HT-29 (cell line): ENCODE results near the gene NPM1. TPM values are rescaled to one million over a fixed set of nuclear protein-coding genes. Genes with fewer than 3 reads are reported as not detected.
"Not testable (repeated sequence)": the region's sequence is repeated elsewhere in the genome, so short reads cannot be mapped to it uniquely, and the experiment has no call there.

ENCODE experiments used
- DNase-seq: peaks from one replicate; pipeline ENCODE4 v3.0.0-alpha.2; 2015; ENCODE audit warnings: low spot score
- total RNA-seq: library from RNA; depleted of rRNA; stranded (reverse); fragments of >200 nt; shearing (Covaris generic); gene quantifications from 2 replicates; pipeline ENCODE4 v1.2.3, GENCODE V29; 2014; rRNA removed

NPM1 gene
- total RNA-seq: 896 and 936 TPM in 2 replicates

GRCh38 chr5:171387345-171387969 is at the start of gene NPM1:
NPM1 (plus strand) TSS chr5:171387849; CDS start chr5:171387949, 100 bp downstream.
- DNase-seq: peak; percentile 96

- no peak for DNase-seq
Observed at GRCh38 chr5:171340042-171340441, 47.6 kb upstream of the NPM1 start.

- no peak for DNase-seq
Observed at GRCh38 chr5:171340491-171340890, 47.2 kb upstream of the NPM1 start.

- peak; percentile 65 for DNase-seq
Observed at GRCh38 chr5:171342362-171343111, 45.1 kb upstream of the NPM1 start.

GRCh38 chr5:171344936-171345608 is 42.6 kb upstream of the NPM1 start:
- DNase-seq: no peak

- no peak for DNase-seq
Observed at GRCh38 chr5:171351536-171352073, 36.0 kb upstream of the NPM1 start.

GRCh38 chr5:171355302-171355724 is 32.3 kb upstream of the NPM1 start:
- no peak for DNase-seq

GRCh38 chr5:171357843-171358242 is 29.8 kb upstream of the NPM1 start:
- no peak for DNase-seq

- DNase-seq: not testable (repeated sequence)
Observed at GRCh38 chr5:171361151-171361550, 26.5 kb upstream of the NPM1 start.

- DNase-seq: not testable (repeated sequence)
Observed at GRCh38 chr5:171363249-171363648, 24.4 kb upstream of the NPM1 start.

GRCh38 chr5:171363846-171364245 is 23.8 kb upstream of the NPM1 start:
- DNase-seq: no peak

GRCh38 chr5:171365351-171365750 is 22.3 kb upstream of the NPM1 start:
- peak; percentile 16 for DNase-seq

GRCh38 chr5:171366645-171367044 is 21.0 kb upstream of the NPM1 start:
- DNase-seq: no peak

GRCh38 chr5:171367424-171368370 is 20.0 kb upstream of the NPM1 start:
- no peak for DNase-seq

GRCh38 chr5:171369056-171369455 is 18.6 kb upstream of the NPM1 start:
- no peak for DNase-seq

- no peak for DNase-seq
Observed at GRCh38 chr5:171369898-171370297, 17.8 kb upstream of the NPM1 start.

- DNase-seq: peak; percentile 23
Observed at GRCh38 chr5:171370881-171371280, 16.8 kb upstream of the NPM1 start.

GRCh38 chr5:171371326-171371725 is 16.3 kb upstream of the NPM1 start:
- DNase-seq: no peak

GRCh38 chr5:171379961-171380360 is 7.7 kb upstream of the NPM1 start:
- DNase-seq: no peak

GRCh38 chr5:171384416-171384815 is 3.2 kb upstream of the NPM1 start:
- not testable (repeated sequence) for DNase-seq

GRCh38 chr5:171384999-171385398 is 2.6 kb upstream of the NPM1 start:
- DNase-seq: not testable (repeated sequence)
